Hematopoietic multipotent progenitor cell treated with erythropoietin and hydrocortisone succinate and interleukin-3 and kit ligand, for 17 days (in vitro differentiated cells): Measurements from ENCODE around the gene ZPR1.
"Not testable (repeated sequence)": the region's sequence is repeated elsewhere in the genome, so short reads cannot be mapped to it uniquely, and the experiment has no call there.

Experiments
- DNase-seq: peaks from one replicate; pipeline ENCODE4 v3.0.0-alpha.2; 2015; ENCODE audit warnings: low spot score

ZPR1 gene

GRCh38 chr11:116792144-116792868 is 4.5 kb upstream of the ZPR1 start:
- no peak for DNase-seq

DNA sequence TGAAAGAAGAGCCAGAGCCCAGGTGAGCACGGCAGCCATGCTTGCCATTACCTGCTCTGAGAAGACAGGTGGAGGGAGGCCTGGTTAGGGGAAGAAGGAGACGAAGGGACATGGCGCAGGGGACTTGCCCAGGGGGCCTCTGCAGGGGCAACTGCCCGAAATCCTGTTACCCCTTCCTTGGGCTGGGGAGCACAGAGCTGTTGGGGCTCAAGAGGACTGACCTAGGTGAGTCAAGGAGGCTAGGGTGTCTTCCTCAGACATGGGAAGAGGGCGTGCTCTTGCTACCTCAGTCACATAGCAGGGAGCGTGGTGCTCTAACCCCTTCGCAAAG is 4.0 kb upstream of the ZPR1 start, which contains the start of gene APOA5:
TSS of gene APOA5 (minus strand) at position 67 of the 331 bp plus-strand sequence. CDS start at position 48, 19 bp downstream.
- DNase-seq = no peak

- peak; percentile 68 for DNase-seq
Observed at GRCh38 chr11:116791002-116791812, 3.4 kb upstream of the ZPR1 start.

DNA sequence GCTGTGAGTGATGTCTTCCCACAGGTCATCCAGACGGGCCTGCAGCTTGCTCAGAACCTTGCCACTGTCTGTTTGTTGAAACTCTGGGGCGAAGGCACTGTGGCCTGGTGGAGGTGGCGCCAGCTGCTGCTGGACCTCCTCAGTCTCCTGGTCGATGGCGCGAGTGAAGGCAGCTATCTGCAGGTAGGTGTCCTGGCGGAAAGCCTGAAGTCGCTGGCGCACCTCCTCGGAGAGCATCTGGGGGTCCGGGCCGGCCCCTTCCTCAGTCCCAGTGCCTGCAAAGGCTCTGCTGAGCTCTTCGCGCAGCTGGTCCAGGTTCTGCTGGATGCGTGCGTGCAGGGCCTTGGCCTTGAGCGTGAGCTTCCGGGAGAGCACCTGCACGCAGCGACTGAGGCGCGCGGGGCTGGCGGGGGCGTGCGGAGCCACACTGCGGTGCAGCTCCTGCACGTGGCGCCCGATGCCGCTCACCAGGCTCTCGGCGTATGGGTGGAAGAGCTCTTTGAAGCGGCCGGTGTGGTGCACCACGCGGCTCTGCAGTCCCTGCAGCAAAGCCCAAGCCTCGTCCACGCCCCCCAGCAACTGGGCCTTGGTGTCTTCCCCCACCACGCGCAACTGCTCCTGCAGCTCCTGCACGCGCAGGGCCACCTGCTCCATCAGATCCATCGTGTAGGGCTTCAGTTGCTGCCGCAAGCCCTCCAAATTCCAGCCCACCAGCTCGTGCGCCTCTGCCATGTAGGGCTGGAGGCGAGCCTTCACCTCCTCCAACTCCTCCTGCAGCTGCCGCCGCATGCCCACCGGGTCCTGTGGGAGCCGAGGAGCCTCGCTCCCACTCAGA is 2.6 kb upstream of the ZPR1 start:
- DNase-seq = no peak

GRCh38 chr11:116788975-116789374 is 1.2 kb upstream of the ZPR1 start:
- DNase-seq = no peak

DNA sequence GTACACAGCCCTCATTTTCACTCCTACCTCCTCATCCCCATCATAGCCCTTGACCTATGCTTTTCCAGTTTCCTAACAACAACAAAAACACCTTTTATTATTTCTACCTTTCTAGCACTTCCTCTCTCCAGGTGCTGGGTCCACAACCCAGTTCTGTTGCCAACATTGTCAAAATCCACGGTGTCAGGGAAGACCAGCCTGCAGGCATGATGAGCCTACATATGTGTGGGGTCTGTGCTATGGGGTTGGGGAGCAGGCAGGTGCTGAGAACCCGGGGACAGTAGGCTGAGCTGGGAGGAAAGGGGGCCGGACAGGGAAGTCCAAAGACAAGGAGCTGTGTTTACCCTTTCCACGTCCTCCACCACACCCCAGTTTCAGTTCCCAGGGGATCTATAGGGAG is 711 bp upstream of the ZPR1 start:
- DNase-seq = no peak

GRCh38 chr11:116787436-116787785 is 412 bp downstream of the ZPR1 start:
- no peak for DNase-seq

DNA sequence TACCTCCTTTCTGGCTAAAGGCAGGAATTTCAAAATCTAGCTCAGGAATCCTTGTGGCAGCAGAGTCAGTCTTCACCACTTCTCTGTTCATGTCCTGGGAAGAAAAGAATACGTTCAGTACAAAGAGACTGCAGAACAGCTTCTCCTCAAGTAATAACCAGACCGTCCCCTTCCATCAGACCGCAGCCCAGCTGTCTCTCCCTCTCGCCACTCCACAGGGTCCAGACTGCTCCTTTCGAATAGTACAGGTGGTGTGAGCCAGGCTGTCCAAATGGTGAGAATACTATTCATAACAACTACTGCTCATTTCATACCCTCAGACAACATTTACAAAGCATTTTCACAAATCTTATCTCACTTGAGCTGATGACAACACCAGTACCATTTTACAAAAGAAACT is 857 bp downstream of the ZPR1 start:
- no peak for DNase-seq

DNA sequence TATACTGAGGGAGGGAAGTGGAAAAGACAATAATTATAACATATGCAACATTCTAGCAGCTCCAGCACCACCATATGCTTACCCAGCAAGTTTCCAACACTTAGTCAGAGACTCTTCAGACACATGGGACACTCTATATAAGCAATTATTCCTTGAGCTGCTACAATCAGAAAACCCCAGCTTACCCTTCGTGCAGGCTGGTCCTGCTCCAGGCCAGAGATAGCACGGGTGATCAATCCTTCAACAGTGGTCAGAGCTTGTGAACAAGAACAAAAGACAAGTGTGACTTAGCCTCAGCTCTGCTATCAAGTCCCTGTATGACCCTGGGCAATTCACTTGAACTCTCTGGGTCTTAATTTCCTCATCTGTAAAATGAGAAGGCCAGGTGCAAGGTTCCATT is 1.5 kb downstream of the ZPR1 start:
- no peak for DNase-seq

DNA sequence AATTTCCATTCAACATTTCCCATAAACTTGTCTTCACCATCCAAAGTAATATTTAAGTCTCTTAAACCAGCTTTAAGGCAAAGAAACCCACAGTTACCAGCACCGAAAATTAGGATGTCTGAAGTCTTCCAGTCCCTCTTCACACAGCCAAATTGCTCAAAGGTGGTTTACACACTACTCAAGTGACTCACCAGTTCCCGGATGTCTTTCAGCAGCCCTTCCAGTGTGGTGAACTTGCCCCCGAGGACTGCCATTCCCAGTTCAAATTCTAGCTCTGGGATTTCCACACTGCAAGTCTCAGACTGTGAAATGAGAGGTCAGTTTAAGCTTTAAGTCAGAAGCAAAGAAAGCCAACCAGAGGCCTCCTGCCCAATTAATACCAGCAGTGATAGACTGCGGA is 5.1 kb downstream of the ZPR1 start:
- DNase-seq = no peak

DNA sequence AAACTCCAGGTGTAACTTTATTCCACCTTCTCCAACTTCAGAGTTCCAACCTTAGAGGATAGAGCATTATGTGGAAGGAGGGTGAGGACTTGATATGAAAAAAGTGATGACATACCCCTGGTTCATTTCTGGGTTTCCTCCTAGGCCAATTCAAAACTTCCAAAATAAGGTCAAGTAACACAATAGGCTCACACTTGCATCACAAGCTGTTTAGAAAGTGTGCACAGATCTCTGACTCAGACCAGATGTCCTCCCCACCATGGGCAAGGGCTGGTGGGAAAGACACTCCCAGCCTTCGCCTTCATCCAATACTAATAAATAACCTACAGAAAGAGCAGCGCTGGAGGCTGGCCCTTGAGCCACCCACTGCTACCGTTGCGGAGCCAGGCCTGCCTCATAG is 9.3 kb downstream of the ZPR1 start:
- no peak for DNase-seq

GRCh38 chr11:116777056-116777455 is 10.8 kb downstream of the ZPR1 start:
- DNase-seq = no peak

DNA sequence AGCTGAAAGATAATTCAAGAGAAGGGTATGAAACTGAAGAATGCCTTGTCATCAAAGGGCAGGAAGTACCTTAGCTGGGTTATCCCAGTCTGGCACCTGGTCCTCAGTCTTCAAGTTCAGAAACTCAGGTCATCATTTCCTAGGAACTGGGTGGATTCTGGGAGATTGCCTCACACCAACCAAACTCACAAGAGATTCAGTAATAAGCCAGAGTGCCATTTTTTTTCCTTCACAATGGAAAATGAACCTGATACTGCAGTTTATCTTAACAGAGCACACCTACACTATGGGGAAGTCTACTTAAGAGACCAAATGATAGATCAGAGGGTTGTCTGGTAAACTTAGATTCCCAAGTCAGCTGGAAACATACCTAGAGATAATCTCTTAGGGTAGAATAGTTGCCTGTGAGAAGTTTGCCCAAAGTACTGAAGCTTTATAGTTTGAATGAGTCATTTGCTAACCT is 11.3 kb downstream of the ZPR1 start:
- DNase-seq = no peak

DNA sequence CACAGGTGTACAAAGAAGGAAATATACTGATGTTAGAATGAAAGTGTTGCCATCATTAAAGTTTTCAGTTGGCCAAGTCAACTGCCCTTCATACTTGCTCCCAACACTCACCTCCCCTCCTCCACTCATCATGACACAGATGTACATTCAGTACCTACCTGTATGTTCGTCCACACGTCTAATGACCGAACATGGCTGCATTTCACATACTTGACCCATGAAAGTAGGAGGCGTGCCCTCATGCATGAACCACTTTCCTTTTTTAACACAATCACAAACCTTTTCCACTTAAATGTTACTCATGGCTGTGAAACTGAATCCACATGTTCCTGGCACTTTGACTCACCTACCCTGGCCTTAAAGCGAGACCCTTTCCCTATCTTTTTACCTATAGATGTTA is 11.8 kb downstream of the ZPR1 start:
- no peak for DNase-seq

DNA sequence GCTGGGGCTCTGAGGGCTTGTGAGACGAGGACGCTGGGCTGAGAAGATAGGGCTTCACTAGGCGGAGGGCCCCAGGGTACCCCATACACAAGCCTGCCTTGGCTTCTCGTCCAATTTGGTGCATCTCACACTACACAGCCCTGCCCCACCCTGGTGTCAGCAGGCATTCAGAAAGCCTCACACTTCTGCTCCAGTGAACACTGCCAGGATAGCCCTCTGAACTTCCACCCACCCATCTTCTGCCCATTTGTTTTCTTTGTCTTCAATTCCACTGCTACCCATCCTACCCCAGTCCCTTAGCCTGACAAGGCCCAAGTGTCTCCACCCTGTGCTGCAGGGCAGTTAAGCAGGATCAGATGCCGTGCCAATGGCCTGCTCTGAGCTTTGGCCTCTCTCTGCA is 13.2 kb downstream of the ZPR1 start:
- DNase-seq = no peak

DNA sequence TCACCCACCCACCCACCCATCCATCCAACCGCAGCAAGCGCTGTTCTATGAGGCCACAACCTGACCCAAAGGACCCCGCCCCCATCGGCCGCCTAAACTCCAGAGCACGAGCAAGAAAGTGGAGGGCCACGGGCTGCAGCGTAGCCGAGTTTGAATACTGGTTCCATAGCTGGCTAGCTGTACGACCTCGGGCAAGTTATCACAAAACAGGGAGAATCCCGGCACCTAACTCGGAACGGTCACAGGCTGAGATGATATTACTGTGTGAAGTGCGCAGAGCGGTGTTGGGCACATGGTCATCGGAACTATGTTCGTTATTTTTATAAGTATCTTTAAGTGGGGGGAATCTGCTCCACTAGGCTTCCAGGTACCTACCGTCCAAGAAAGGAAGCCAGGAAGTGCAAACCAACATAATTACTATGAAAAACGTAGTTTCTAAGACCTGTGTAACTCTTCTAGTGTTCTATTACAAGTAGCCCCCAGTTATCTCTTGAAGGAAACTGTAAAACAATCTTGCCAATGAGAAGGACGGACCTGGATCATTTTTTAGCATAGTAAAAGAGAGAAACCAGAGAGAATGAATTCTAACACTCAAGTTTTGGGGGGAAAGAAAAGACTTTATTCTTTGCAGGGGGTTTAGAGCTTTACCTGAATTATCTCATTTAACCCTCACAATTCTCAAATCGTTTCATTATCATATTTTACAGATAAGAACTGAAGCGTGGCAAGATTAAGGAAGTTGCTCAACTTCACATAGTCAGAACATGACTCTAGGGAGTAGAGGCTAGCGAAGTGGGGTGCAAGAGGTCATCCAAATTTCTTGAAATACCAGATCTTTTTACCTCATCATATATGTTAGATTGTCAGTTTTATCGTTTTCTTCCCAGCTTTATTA is 14.4 kb downstream of the ZPR1 start:
- DNase-seq = no peak

GRCh38 chr11:116772443-116773202 is 15.2 kb downstream of the ZPR1 start, which contains the start of gene BUD13:
BUD13 (minus strand) TSS chr11:116772987; CDS start chr11:116772964, 23 bp downstream.
- DNase-seq = peak; percentile 93

GRCh38 chr11:116771935-116772334 is 15.9 kb downstream of the ZPR1 start:
- DNase-seq = no peak

- no peak for DNase-seq
Observed at GRCh38 chr11:116762132-116762531, 25.7 kb downstream of the ZPR1 start.

DNA sequence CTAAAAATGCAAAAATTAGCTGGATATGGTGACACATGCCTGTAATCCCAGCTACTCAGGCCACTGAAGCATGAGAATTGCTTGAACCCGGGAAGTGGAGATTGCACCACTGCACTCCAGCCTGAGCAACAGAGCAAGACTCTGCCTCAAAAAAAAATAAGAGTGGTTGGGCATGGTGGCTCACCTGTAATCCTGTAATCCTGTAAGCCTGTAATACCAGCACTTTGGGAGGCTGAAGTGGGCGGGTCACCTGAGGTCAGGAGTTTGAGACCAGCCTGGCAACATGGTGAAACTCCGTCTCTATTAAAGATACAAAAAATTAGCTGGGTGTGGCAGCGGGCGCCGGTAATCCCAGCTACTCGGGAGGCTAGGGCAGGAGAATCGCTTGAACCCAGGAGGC is 31.8 kb downstream of the ZPR1 start:
- not testable (repeated sequence) for DNase-seq
